Astrocyte of the cerebellum (primary cell): ENCODE measurements around the gene MYO1B.

Source experiments
- DNase-seq: peaks from one replicate; pipeline ENCODE4 v3.0.0-alpha.2; 2011; ENCODE audit warnings: low read depth
- H3K4me3 ChIP-seq: 2 replicates; pipeline ENCODE4 v1.5.1; 2011; ENCODE audit warnings: mild to moderate bottlenecking, low read depth, low read length, moderate library complexity
- CTCF ChIP-seq: IDR thresholded peaks from 2 replicates; pipeline ENCODE4 v1.5.1; 2012; ENCODE audit warnings: low read length, low read depth, moderate library complexity, mild to moderate bottlenecking; ENCODE audit errors: missing control alignments
- in situ Hi-C: cut with HindIII; loops from 2 replicates; pipeline ENCODE4 v1.10.0; 2017; ENCODE audit warnings: low sequenced_read_pairs

MYO1B gene

GRCh38 chr2:191302459-191303139 lies 57.4 kb downstream of the MYO1B start:
- in situ Hi-C loops, result no loop called here
- no peak overlapping the region for H3K4me3 ChIP-seq
- peak; percentile 33 for TF ChIP-seq CTCF
- no peak for DNase-seq

DNA sequence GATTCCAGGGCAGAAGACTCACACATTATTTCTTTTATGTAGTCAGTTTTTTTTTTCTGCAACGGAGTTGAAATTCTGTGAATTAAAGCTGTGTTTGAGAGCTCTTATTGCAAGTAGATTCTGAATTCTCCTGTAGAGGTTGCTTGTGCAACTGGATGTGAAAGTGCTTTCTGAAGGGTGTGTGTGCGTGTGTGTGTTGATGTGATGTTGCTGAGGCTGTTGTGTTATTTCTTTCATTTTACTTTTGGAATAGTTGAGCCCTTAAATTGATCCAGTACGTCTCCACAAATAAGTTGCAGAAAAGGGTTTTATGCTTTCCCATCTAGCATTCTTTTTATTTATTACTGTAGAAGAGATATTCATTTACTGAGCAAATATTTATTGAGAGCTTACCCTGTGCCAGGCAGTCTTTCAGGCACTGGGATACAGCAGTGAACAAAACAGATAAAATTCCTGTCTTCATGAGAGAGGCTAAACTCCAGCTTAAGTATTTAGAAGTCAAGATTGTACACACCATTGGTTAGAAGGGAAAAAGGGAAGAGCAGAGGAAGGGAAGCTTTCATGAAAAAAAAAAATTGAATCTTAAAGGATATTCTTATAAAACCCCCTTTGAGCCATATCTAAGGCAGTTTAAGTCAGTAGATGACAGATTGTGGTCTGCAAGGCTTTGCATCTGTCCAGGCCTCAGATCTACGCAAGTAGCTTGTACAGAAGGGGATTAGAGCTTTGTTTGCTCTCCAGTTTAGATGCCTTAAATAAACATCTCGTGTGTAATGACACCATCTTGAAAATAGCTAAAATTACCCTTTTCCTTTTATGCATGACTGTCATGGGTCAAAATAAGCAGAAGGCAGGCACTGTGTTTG lies 58.2 kb downstream of the MYO1B start:
- DNase-seq, result no peak
- in situ Hi-C loops, result no loop called here
- H3K4me3 ChIP-seq, result no peak overlapping the region
- no peak for TF ChIP-seq CTCF

DNA sequence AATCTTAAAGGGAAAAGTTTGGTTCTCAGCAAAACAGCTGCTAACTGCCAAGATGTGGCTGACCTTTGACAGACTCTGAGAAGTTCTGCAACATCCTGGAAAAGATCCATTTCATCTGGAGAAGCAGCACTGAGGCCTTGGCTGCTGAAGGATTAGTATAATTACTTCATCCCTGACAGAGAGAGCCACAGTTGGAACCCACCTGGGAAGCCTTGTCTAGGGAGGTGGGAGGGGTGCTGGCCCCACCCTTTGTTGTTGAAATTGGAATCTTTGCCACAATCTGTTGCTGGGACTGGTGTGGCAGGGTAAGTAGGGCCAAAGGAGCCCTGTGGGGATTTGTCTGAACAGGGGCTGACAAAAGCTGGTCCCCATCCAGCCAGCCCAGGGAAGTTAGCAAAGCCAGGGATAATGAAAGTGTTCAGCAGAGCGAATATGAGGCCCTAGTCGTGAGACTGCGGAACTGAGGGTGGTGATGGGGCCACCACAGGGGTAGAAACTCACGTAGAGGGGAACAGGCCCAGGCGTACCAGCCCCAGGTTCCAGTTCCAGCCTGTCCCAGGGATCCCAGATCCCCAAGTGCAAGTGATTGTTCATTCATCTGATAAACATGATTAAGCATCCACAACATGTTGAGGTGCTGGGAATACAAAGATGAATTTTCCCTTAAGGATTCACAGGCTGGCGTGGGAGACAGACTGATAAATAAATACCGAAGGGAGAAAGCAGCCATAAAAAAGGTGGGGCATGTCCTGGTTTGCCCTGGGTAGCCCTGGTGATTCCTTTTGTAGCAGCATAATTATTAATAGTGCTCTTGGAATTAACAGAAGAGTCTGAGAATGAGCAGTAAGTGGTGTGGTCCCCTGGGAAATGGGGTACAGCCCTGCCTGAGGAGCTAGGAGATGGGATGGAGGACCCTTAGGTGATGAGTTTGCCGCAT lies 60.0 kb downstream of the MYO1B start:
- TF ChIP-seq CTCF, result no peak
- H3K4me3 ChIP-seq, result no peak overlapping the region
- DNase-seq, result peak; percentile 92
- in situ Hi-C loops, result no loop called here

GRCh38 chr2:191308026-191308425 lies 62.8 kb downstream of the MYO1B start:
- DNase-seq, result no peak
- in situ Hi-C loops, result no loop called here
- TF ChIP-seq CTCF, result no peak

DNA sequence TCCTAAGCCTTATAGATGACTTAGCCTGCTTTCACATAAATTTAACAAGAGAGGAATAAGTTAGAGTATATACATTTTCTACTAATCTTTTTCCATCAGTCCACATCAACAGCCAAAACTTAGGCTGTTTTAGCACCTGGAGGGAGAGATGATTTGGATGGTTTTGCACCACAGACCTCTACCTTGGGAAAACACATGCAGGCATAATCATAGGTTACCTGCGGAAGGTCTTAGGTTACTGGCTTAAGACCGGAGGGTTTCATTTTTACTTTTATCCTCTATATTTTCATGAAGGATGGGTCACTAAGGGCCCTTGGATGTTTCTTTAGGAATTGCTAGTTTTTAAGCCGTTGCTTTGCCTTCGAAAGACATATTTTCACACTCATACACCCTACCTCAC lies 66.0 kb downstream of the MYO1B start:
- in situ Hi-C loops, result no loop called here
- no peak for TF ChIP-seq CTCF
- no peak for DNase-seq

More at GRCh38 chr2:191308026-191308425, 62.8 kb downstream of the MYO1B start:
- H3K4me3 ChIP-seq, result no peak overlapping the region

GRCh38 chr2:191311627-191312026 lies 66.4 kb downstream of the MYO1B start:
- TF ChIP-seq CTCF, result no peak
- peak; percentile 32 for DNase-seq
- in situ Hi-C loops, result no loop called here
- no peak overlapping the region for H3K4me3 ChIP-seq

More for the DNA sequence above, 66.0 kb downstream of the MYO1B start:
- H3K4me3 ChIP-seq, result no peak overlapping the region
